HFFc6 (cell line): Measurements from ENCODE around the gene PIK3R2. TPM values are rescaled to one million over a fixed set of nuclear protein-coding genes. Genes with fewer than 3 reads are reported as not detected.

Experiments
- DNase-seq: peaks from one replicate; pipeline ENCODE4 v3.0.0-alpha.2; 2018
- H3K27ac Mint-ChIP-seq: 2 replicates; pipeline ENCODE4 v1.8.0; 2020; ENCODE audit warnings: mild to moderate bottlenecking, mixed read lengths
- H3K27me3 Mint-ChIP-seq: 2 replicates; pipeline ENCODE4 v1.8.0; 2021; ENCODE audit warnings: mild to moderate bottlenecking, moderate library complexity, mixed read lengths; ENCODE audit not compliant: insufficient read depth
- H3K36me3 Mint-ChIP-seq: 2 replicates; pipeline ENCODE4 v1.8.0; 2021; ENCODE audit warnings: low read depth, mixed read lengths
- H3K4me1 Mint-ChIP-seq: 2 replicates; pipeline ENCODE4 v1.8.0; 2020; ENCODE audit warnings: low read depth, mixed read lengths
- H3K4me3 Mint-ChIP-seq: 2 replicates; pipeline ENCODE4 v1.8.0; 2020; ENCODE audit warnings: mild to moderate bottlenecking, moderate library complexity, mixed read lengths
- H3K9me3 Mint-ChIP-seq: 2 replicates; pipeline ENCODE4 v1.8.0; 2020; ENCODE audit warnings: mild to moderate bottlenecking, mixed read lengths
- CTCF ChIP-seq: fragments of 200-600 bp; sonication (generic); IDR thresholded peaks from 2 replicates; pipeline ENCODE4 v1.5.0; 2021; ENCODE audit warnings: antibody characterized with exemption, mild to moderate bottlenecking
- total RNA-seq, 6 experiments: library from RNA; stranded (reverse); fragmentation: NEBNext Ultra II Directional; extraction: Animal tissue kit (Norgen Biotek cat#: 25700); gene quantifications; 2 replicates in 1 of 6; 3 replicates in 5 of 6; pipeline ENCODE4 v1.2.3, GENCODE V29; 2021

Gene PIK3R2
- total RNA-seq, 6 experiments from 2014 or later: 51.9 to 66.1 (median 56.0) TPM

- Mint-ChIP-seq H3K27me3 (peaks cover 14% of the 10 kb centered on the region), H3K4me1 (peaks cover 12% of the 10 kb centered on the region), H3K9me3 (no peaks in the 10 kb centered on the region), H3K27ac (no peak overlapping the region), H3K36me3 (peaks cover 7% of the 10 kb centered on the region; the same call in 1 of the 2 replicates), H3K4me3 (no peak overlapping the region)
- no peak for TF ChIP-seq CTCF
- no peak for DNase-seq
These were observed 44.3 kb downstream of the PIK3R2 start for GRCh38 chr19:18197306-18197705.

GRCh38 chr19:18197941-18198340 lies 45.0 kb downstream of the PIK3R2 start:
- H3K27me3 Mint-ChIP-seq: peaks cover 11% of the 10 kb centered on the region
- DNase-seq: no peak
- H3K36me3 Mint-ChIP-seq: peaks cover 9% of the 10 kb centered on the region; the same call in 1 of the 2 replicates
- H3K9me3 Mint-ChIP-seq: no peaks in the 10 kb centered on the region
- no peak overlapping the region for H3K4me3 Mint-ChIP-seq
- peak overlapping the region; percentile 20; the same call in 1 of the 2 replicates for H3K27ac Mint-ChIP-seq
- TF ChIP-seq CTCF: no peak
- H3K4me1 Mint-ChIP-seq: peaks cover 15% of the 10 kb centered on the region

GRCh38 chr19:18198374-18198773 lies 45.4 kb downstream of the PIK3R2 start:
- peaks cover 19% of the 10 kb centered on the region for H3K4me1 Mint-ChIP-seq
- no peak for TF ChIP-seq CTCF

GRCh38 chr19:18202397-18202777 lies 49.4 kb downstream of the PIK3R2 start:
- TF ChIP-seq CTCF: no peak
- peaks cover 27% of the 10 kb centered on the region for H3K4me1 Mint-ChIP-seq
- peaks cover 8% of the 10 kb centered on the region for H3K27me3 Mint-ChIP-seq
- H3K36me3 Mint-ChIP-seq: peaks cover 9% of the 10 kb centered on the region; the same call in 1 of the 2 replicates
- H3K27ac Mint-ChIP-seq: no peak overlapping the region
- no peaks in the 10 kb centered on the region for H3K9me3 Mint-ChIP-seq
- no peak for DNase-seq
- H3K4me3 Mint-ChIP-seq: peak overlapping the region; percentile 35; the same call in 1 of the 2 replicates

More at GRCh38 chr19:18198374-18198773, 45.4 kb downstream of the PIK3R2 start:
- Mint-ChIP-seq H3K4me3 (no peak overlapping the region), H3K27me3 (peaks cover 10% of the 10 kb centered on the region), H3K36me3 (peaks cover 9% of the 10 kb centered on the region; the same call in 1 of the 2 replicates), H3K27ac (peak overlapping the region; percentile 20; the same call in 1 of the 2 replicates), H3K9me3 (no peaks in the 10 kb centered on the region)
- no peak for DNase-seq

GRCh38 chr19:18202778-18203407 lies 49.9 kb downstream of the PIK3R2 start:
- Mint-ChIP-seq H3K27ac (no peak overlapping the region), H3K9me3 (no peaks in the 10 kb centered on the region), H3K36me3 (peaks cover 9% of the 10 kb centered on the region; the same call in 1 of the 2 replicates), H3K4me1 (peaks cover 32% of the 10 kb centered on the region), H3K27me3 (peaks cover 8% of the 10 kb centered on the region), H3K4me3 (peak overlapping the region; percentile 95)
- peak; percentile 59 for TF ChIP-seq CTCF
- DNase-seq: no peak
